Activated T-helper 1 cell treated with anti-CD3 and anti-CD28 coated beads, Interleukin-2, amount 50 U/mL, for 16 hours (primary cell): Measurements from ENCODE around the gene PHGDH.
"Not testable (repeated sequence)": the region's sequence is repeated elsewhere in the genome, so short reads cannot be mapped to it uniquely, and the experiment has no call there.

ENCODE experiments used
- DNase-seq, 2 donors: peaks; one replicate each; pipeline ENCODE4 v3.0.0-alpha.2; 2020; ENCODE audit warnings: low read depth in 1 of 2, low spot score in 1 of 2

Gene PHGDH

GRCh38 chr1:119697598-119697997 lies 14.1 kb upstream of the PHGDH start:
- DNase-seq, result no peak

GRCh38 chr1:119700326-119700725 lies 11.4 kb upstream of the PHGDH start:
- DNase-seq, result no peak

DNA sequence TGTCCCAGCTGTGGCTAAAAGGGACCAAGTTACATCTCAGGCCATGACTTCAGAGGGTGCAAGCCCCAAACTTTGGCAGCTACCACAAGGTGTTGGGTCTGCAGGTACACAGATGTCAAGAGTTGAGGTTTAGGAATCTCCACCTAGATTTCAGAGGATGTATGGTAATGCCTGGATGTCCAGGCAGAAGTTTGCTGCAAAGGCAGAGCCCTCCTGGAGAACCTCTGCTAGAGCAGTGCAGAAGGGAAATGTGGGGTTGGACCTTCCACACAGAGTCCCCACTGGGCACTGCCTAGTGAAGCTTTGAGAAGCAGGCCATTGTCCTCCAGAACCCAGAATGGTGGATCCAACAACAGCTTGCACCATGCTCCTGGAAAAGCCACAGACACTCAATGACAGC lies 10.1 kb upstream of the PHGDH start:
- no peak for DNase-seq

GRCh38 chr1:119702384-119702783 lies 9.3 kb upstream of the PHGDH start:
- no peak for DNase-seq

- DNase-seq, result no peak
Observed at GRCh38 chr1:119703666-119704450, 7.9 kb upstream of the PHGDH start.

DNA sequence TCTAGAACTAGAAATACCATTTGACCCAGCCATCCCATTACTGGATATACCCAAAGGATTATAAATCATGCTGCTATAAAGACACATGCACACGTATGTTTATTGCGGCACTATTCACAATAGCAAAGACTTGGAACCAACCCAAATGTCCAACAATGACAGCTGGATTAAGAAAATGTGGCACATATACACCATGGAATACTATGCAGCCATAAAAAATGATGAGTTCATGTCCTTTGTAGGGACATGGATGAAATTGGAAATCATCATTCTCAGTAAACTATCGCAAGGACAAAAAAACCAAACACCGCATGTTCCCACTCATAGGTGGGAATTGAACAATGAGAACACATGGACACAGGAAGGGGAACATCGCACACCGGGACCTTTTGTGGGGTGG lies 5.1 kb upstream of the PHGDH start:
- DNase-seq, result not testable (repeated sequence)

DNA sequence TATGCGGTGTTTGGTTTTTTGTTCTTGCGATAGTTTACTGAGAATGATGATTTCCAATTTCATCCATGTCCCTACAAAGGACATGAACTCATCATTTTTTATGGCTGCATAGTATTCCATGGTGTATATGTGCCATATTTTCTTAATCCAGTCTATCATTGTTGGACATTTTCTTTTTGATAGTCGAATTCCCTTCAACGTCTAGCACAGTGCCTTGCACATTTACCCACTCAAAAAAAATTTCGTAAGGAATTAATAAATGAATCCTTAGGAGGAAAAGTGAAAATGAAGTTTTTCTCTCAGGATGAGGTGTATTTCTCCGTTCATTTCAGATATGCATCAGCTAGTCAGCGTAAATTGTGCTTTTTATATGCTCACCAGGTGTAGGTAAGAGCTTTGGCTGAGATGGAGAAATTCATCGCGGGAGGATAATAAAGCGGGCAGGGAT lies 354 bp upstream of the PHGDH start:
- DNase-seq, result not testable (repeated sequence)

DNA sequence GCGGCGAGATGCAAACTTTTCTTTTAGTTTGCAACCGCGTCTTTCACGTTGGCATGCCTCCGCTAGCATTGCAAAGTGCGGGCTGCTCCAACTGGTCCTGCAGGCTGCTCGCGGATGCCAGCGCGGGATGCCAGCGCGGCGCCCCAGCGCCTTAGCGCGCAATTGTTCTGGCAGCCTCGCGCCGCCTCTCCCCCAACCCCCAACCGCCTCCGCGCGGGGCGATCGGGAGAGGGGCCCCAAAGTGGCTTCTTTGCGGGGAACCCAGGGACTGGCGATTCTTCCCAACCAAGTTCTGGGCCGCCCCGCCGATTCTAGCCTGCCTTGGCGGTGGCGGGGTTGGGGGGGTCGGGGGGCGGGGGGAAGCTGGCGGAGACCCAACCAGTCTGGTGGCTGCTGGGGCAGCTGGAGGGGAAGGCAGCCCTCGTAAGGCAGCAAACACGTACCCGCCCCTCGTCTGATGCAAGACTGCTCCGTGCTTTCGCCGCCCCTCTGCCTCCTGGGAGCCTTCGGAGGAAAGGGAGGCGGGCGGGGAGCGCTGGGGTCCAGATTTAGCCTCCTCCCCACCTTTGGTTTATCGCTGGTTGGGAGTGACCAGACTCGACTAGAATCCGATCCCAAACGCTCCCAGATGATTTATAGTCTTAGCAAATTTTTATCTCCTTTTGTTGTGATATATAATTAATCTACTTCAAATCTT lies 756 bp downstream of the PHGDH start:
- peak in 1 of 2 donors; percentile 6 for DNase-seq

GRCh38 chr1:119713039-119713748 lies 1.5 kb downstream of the PHGDH start:
- DNase-seq, result no peak

DNA sequence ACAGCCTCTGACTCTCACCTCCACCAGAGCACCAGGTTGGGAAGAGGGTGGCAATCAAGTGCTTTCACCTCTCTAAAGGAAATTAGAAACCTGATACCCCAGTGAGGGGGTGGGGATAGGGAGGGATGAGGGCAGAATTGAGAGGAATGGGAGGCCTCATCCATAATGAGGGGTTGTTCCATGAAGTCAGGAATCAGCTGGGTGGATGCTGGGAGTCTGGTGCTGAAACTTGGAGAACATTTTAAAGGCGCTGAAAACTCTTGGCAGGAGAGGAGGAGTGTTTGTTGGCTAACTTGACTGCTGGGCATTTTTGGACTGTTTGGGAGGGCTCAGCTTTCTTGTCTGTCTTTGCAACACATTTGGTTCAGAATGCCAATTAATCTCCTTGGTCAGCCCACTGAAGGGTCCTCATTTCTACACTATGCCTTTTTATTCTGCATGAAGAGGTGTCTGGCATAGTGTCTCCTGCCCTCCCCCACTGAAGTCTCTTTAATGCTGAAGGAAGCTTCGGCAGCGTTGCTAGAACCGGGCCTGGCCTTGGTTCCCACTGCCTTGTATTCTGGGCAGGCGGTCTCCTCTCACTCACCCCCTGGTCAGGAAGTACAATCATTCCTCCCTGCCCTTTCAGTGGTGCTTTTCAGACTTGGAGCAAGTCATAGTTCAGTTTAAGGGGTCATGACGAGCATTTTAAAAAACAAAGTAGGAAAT lies 2.2 kb downstream of the PHGDH start:
- DNase-seq, result no peak

GRCh38 chr1:119714583-119714982 lies 2.8 kb downstream of the PHGDH start:
- no peak for DNase-seq

- DNase-seq, result no peak
Observed at GRCh38 chr1:119715542-119715941, 3.8 kb downstream of the PHGDH start.

DNA sequence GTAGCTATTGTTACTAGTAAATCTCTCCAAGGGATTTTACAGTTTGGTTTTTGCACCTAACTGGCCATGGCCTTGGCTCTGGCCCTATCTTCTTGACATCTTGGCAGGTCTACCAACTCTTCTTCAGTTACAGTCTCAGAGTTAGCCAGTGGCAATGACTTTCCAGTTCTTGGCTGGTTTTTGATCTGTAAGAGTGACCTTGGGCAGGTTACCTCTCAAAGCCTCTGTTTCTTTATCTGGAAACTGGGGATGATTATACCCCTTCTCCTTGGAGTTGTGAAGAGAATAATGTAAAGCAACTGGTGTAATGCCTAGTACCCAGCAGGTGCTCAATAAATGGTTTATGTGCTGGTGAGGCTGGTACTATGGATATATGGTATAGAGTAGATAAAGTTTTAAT lies 6.7 kb downstream of the PHGDH start:
- DNase-seq, result no peak

- DNase-seq, result no peak
Observed at GRCh38 chr1:119718972-119719371, 7.2 kb downstream of the PHGDH start.

GRCh38 chr1:119720866-119721440 lies 9.2 kb downstream of the PHGDH start:
- DNase-seq, result no peak

DNA sequence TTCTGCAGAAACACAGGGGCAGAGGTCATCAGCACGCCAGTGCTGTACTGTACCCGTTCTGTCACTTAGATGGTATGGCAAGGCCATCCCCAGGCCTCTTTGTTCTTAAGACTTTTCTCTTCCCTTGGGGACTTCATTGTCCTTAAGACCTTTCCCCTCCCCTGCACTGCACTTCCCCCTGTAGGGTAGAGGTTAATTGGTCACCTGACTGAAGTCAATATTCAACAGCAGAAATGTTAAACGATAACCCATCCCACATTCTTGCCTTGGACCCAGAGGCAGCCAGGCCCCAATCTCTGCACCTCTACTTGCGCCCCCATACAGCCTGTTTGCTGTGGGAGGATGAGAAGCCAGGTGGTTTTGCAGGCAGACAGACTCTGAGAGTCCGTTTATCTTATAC lies 10.2 kb downstream of the PHGDH start:
- DNase-seq, result no peak

- DNase-seq, result no peak
Observed at GRCh38 chr1:119724611-119725218, 13.0 kb downstream of the PHGDH start.

DNA sequence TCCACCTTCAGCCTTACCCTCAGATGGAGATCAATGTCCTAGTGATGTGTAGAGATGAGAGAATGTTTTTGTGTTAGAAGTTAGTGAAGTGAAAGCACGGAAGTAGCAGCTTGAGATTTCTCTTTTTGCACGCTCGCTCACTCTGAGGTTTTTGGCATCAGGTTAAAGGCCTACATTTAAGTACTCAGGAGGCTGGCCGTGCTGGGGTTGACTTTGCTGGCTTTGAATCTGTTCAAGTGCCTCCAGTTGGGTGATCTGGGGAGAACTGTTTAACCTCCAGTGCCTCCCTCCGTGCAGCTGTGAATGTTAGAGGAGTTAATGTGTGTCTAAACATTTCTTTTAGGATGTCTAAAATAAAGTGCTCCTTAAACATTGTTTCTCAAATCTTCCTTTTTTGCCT lies 13.9 kb downstream of the PHGDH start:
- DNase-seq, result no peak

DNA sequence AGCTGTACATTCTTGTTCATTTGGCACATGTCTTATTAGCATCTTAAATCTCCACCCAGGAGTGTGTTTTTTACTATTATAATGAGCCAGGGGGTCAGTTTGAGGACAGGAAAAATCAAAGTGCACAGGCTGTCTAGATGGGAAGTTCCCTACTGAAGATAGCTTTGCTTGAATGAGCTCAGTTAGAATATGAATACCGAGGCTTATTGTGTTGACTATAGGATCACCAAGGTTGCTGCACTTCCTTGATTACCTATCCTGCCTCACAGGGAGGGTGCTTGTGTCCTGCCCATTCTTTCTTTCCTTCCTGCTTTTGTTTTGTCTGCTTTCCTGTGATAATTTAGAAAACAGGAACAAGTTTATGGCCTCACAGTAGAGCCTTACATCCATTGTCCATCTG lies 16.3 kb downstream of the PHGDH start:
- no peak for DNase-seq

DNA sequence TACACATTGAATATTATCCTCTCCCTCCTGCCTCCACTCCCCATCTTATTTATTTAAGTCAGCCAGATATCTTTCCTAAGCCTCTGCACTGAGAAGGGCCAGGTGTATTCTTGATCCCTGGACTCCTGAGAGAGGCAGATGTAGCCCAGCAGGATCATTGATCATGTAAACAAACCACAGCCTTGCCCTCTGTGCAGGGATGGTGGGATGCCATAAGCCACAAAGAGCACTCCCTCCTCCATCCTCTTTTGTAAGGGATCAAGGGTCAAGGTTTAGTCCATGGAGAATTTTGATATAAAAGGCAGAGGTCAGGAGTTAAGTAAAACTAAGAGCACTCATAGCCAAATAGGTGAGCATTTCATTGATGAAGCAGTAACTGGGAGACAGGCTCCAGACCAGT lies 17.3 kb downstream of the PHGDH start:
- no peak for DNase-seq

- no peak for DNase-seq
Observed at GRCh38 chr1:119731060-119731459, 19.3 kb downstream of the PHGDH start.
